GM19438 (cell line): ENCODE measurements around the gene NCKIPSD.
"Not testable (repeated sequence)": the region's sequence is repeated elsewhere in the genome, so short reads cannot be mapped to it uniquely, and the experiment has no call there.

Experiments
- ATAC-seq: cut with Tn5 transposase; IDR thresholded peaks from one replicate; pipeline ENCODE4 v1.9.1; 2021; ENCODE audit warnings: low read depth; ENCODE audit not compliant: unreplicated experiment

Gene NCKIPSD

DNA sequence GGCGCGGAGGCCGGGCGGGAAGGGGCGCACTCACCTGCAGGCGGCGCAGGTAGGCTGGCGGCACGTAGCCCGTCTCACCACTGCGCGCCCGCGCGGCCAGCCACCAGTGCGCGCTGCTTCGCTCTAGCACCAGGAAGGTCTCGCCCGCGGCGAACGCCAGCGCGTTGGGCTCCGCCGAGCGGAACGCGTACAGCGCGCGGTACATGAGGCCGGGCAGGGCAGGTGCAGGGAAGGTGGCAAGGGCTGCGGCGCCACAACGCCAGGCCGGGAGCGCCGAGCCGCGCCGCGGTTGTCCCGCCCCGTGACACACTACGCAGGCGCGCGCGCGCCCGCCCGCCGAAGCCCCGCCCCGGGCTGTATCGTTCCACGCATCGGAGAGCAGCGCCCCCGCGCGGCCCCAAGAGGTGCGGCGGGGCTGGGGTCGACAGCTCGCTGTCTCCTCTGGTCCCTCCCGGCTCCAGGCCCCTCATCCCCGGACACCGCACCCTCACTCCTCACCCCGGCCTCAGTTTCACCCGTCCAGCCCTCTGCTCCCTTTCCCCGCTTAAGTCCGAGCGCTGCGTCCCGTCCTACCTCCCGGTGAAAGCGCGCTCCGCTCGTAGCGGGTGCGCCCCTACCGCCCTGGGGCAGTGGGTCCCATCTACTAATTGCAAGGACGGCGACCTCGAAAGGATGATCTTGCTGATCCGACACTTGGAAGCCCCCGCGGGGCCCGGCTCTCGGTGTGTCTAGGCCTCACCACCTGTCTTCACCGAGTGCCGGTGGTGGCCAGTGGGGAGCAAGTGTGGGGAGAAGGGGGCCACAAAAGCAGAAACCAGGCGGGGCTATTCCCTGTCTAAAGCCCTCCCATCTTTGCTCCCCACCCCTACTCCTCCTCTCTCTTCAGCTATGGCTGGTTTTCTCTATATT lies at the start of gene NCKIPSD:
Gene NCKIPSD (minus strand): TSS at position 313 of the 909 bp plus-strand sequence. CDS start 108 bp downstream, at position 205.
- ATAC-seq, result peak; percentile 67

DNA sequence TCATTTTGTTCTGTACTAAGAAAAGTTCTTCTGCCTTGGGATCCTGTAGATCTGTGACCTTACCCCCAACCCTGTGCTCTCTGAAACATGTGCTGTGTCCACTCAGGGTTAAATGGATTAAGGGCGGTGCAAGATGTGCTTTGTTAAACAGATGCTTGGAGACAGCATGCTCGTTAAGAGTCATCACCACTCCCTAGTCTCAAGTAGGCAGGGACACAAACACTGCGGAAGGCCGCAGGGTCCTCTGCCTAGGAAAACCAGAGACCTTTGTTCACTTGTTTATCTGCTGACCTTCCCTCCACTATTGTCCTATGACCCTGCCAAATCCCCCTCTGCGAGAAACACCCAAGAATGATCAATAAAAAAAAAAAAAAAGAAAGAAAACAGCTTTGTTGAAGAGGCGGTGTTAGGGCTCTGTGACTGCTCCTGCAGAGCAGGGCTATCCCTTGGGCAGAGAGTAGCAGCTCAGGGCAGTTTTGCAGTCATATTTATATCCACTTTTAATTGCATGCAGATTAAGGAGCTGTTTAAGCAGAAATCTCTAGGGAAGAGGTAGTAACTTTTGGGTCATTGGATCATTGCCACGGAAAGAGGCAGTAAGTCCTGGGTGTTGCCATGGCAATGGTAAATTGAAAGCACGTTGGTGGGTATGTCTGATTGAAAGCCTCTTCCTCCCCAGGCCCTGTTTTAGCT lies 49.5 kb upstream of the NCKIPSD start:
- ATAC-seq, result not testable (repeated sequence)

DNA sequence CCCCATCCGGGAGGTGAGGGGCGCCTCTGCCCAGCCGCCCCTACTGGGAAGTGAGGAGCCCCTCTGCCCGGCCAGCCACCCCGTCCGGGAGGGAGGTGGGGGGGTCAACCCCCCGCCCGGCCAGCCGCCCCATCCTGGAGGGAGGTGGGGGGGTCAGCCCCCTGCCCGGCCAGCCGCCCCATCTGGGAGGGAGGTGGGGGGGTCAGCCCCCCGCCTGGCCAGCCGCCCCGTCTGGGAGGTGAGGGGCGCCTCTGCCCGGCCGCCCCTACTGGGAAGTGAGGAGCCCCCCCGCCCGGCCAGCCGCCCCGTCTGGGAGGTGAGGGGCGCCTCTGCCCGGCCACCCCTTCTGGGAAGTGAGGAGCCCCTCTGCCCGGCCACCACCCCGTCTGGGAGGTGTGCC lies 48.8 kb upstream of the NCKIPSD start:
- not testable (repeated sequence) for ATAC-seq

DNA sequence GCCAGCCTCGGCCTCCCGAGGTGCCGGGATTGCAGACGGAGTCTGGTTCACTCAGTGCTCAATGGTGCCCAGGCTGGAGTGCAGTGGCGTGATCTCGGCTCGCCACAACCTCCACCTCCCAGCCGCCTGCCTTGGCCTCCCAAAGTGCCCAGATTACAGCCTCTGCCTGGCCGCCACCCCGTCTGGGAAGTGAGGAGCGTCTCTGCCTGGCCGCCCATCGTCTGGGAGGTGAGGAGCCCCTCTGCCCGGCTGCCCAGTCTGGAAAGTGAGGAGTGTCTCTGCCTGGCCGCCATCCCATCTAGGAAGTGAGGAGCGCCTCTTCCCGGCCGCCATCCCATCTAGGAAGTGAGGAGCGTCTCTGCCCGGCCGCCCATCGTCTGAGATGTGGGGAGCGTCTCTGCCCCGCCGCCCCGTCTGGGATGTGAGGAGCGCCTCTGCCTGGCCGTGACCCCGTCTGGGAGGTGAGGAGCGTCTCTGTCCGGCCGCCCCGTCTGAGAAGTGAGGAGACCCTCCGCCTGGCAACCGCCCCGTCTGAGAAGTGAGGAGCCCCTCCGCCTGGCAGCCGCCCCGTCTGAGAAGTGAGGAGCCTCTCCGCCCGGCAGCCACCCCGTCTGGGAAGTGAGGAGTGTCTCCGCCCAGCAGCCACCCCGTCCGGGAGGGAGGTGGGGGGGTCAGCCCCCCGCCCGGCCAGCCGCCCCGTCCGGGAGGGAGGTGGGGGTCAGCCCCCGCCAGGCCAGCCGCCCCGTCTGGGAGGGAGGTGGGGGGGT lies 48.2 kb upstream of the NCKIPSD start:
- not testable (repeated sequence) for ATAC-seq

DNA sequence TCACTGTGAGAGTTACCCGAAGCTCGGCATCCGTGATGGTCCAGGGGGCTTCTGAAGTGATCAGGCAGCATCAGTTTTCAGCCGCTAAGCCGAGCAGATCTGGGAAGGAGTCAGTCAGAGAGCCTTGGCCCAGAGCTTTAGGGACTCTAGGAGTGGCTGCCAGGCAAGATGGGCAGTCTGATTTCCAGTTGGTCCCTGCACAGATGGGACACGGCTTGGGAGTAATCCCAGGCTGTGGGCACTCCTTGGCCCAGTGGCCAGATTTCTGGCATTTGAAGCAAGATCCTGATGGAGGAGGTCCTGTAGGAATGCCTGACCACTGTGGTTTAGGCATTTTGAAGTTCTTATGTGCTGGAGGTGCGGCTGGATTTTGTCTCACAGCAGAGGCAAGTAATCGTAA lies 41.8 kb upstream of the NCKIPSD start:
- no peak for ATAC-seq

DNA sequence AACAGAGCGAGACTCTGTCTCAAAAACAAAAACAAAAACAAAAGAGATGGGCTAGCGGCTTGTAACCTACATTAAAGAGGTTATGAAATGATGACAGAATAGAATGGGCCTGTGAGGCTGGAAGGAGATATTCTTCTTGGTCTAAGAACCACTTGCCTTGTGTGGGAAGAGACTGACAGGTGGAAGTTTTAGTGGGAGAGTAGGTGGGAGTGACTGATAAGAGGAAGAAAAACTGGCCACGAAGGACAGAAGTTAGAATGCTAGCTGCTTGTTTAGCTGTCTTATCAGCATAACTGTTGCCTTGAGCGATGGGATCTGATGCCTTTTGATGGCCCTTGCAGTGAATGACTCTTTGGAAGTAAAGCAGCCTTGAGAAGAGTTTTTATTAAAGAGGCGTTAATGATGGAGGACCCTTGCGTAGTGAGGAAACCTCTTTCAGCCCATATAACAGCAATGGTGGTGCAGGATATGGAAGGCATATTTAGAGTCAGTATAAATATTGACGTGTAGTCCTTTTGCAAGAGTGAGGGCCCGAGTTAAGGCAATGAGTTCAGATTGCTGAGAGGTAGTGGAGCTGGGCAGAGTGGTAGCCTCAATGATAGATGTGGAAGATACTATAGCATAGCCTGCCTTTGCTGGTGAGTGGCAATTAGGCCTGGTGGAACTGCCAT lies 39.6 kb upstream of the NCKIPSD start:
- ATAC-seq, result not testable (repeated sequence)

DNA sequence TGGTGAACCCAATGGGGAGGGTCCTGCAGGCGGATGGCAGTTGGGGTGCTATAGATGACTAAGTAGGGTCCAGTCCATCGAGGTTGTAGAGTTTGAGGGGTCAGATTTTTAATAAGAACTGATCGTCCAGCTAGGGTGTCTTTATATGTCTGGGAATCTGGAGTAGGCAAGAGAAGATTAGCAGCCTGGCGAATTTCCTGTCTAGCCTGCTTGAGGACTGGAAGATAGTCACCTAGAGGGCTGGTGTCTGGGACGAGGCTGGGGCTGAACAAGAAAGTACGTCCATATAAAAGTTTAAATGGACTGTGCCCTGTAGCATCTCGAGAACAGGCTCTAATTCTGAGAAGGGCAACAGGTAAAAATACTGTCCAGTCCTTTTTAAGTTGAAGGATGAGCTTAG lies 38.0 kb upstream of the NCKIPSD start:
- no peak for ATAC-seq

DNA sequence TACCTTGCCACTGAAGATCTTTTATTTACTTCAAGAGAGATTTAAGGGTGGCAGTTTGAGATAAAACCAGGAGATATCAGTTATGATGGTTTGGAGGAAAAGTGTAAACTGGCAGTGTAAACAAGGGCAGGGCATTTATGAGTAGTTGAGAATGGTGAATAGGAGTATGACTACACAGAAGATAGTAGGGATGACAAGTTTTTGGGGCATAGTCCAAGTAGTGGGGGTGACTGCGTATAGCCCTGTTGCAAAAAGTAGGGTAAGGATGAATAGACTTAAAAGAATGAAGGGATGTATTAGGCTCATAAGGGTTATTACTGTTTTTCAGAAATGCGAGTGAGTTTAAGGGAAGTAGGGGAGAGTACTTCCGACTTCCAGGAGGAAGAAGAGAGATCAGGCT lies 37.6 kb upstream of the NCKIPSD start:
- ATAC-seq, result not testable (repeated sequence)

DNA sequence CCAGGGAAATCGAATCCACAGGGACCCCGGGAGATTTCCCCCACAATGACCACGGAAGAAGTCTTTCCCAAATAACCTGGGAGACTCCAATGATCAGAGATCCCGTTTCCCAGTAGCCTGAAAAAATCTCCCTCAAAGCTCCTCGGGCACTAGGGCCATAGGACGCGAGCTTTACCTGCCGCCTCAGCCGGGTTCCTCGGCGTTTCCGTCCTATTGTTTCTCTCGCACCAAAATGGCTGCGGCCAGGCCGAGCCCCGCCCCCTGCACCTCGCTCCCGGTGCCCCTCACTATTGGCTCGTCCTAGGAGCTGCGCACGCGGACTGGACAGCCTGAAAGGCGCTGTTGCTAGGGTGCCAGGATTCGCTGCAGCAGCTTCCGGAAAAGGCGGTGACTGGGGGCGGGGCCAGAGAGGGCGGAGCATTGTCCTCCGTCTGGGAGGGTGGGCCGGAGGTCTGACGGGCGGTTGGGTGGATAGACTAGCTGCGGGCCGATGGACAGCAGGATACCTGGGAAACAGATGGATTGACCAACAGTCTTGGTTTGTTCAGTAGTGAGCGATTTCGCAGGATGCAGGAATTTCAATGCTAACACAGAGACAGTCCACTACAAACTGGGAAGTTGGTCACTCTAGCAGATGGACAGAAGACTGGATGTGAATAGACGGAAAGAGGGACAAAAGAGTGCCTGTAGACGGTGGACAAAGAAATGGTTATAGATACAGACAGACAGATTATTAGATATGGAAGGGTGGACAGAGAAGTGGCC lies 31.4 kb upstream of the NCKIPSD start, which contains the start of gene IP6K2:
Gene IP6K2 (minus strand): TSS at position 240 of the 765 bp plus-strand sequence. CDS start 21,930 bp downstream, outside the sequence.
- peak; percentile 97 for ATAC-seq

DNA sequence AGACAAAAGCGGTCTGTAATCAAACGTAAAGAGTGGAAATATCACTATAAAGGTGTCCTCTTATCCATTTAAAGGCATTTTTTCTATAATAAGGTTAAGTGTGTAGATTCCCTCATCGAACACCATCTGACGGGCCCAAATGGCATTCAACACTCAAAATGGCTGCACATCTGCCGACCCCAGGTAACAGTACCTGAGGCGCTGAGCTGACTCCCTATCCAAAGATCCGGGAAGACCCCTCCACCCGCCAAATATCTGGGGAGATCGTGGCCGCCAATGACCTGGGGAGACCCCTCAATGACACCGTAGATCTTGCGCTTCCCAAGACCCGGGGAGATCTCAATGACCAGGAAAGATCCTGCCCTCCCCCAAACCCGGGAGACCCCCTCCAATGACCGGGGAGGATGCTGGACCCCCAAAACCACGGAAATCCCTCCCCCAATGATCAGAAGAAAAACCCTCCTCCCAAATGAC lies 30.8 kb upstream of the NCKIPSD start:
- no peak for ATAC-seq

DNA sequence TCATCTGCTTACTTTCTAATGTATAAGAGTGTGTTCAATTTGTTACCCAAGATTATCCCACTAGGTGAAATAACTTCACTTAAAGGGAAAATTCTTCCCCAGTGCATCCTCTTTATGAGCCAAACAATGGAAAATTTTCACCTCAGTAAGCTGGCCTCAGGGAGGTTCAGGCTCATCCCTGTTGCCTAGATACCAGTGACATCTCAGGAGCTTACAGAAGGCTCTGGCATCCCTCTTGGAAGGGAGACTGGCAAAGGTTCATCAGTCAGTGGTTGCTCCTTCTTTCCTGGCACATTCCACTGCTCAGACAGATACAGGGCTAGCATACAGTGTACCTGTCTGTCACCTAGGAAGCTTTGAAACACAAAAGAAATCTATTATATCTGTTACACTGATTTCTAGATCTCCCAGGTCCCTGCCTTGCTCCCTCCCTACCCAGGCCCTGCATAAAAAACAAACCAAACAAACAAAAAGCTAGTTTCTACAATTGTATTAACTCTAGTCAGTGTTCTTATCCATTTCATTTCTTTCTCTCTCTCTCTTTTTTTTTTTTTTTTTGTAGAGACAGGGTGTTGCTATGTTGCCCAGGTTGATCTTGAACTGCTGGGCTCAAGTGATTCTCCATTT lies 29.6 kb upstream of the NCKIPSD start:
- ATAC-seq, result no peak

DNA sequence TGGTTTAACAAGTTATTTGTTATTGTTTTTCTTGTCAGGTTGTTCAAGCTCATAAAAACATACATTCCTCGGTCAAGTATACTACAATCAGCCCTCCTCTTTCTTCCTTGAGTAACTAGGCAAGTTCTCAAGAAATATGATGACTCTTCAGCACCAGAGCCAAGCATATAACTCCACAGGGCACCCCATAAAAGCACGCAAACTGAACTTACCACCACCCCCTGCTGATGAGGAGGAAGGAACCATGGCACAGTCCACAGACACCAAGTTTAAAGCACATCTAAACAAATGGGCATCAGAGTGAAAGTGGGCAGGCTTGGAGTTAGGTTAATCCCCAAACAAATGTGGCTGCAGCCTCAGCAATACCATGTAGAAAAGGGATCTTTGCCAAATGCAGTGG lies 26.0 kb upstream of the NCKIPSD start:
- ATAC-seq, result no peak

DNA sequence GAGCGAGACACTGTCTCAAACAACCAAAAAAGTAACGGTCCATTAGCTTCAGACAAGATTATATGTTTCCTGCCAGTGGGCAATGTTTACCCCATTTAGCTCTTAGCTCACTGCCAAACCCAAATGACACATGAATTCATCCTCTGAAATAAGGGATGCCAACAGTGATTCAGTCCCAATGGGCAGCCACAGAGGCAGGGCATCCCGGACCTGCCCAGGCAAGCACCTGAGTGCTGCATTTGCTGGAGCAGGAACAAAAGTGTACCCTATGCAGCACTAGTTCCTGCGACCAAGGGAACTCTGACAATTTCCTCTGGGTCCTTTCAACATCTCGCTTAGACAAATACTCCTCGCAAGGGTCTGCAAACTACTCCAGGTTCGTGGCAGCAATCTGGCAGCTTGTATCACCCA lies 23.3 kb upstream of the NCKIPSD start:
- ATAC-seq, result no peak

DNA sequence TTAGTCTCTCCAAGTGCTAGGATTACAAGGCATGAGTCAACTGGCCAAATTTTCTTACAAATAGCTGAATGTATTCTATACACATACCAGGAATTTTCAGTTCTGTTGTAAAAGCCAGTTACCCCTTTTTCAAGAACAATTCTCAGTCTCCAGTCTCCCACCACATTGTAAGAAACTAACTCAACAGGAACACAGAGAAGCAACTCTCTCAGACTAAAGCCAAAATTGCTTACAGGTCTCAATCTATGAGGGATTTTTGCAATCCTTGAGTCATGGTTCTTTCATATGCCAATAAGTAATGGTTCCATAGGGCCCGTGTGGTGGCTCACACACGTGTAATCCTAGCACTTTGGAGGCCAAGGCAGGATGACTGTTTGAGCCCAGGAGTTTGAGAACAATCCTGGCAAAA lies 22.8 kb upstream of the NCKIPSD start:
- no peak for ATAC-seq

DNA sequence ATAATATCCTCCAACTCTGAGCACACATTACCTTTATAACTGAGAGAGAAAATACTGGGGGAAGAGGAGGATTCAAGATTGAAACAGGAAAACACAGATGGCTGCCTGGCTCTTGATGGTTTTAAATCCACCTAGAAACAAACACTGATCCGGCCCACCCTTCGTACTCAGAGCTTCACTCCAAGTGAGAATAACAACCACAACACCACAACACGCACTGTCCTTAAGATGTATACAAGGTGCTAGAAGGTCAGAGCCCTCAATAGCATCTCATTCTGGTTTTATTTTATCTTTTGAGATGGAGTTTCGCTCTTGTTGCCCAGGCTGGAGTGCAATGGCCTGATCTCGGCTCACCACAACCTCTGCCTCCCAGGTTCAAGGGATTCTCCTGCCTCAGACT lies 21.4 kb upstream of the NCKIPSD start:
- ATAC-seq, result no peak

DNA sequence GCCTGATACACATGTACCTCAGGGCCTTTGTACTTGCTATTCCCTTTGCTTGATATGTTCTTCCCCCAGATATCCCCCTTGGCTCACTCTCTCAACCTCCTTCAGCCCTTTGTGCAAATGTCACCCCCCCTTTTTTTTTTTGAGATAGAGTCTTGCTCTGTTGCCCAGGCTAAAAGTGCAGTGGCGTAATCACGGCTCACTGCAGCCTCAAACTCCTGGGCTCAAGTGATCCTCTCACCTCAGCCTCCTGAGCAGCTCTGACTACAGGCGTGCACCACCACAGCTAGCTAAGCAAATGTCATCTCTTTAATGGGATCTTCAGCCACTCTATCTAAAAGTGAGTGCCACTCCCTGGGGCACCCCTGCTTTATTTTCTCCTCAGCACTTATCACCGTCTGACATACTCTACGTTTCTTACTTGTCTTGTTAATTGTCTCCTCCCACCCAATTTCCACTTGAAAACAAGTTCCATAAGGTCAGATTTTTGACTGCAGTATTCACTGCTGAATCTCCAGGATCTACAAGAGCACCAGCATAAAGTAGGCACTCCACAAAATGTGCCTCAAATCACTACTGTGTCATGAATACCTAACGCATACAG lies 16.7 kb upstream of the NCKIPSD start:
- ATAC-seq, result no peak

DNA sequence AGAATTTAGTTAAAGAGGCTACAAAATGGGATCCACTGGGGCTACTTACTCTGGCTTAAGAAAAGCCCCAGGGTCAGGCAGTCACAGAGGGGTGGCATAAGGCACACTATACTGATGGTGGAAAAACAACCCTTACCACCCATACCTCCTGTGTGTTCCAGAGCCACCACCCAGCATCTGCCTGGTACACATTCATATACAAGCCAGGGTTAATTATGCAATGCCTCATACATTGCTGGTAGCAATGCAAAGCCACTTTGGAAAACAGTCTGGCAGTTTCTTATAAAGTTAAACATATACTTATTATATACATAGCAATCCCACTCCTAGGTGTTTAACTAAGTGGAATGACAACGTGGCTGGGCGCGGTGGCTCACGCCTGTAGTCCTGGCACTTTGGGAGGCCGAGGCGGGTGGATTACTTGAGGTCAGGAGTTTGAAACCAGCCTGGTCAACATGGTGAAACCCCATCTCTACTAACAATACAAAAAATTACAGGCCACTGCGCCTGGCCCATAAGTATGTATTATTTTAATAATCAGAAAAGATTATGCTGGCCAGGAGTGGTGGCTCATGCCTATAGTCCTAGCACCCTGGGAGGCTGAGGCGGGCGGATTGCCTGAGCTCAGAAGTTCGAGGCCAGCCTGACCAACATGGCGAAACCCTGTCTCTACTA lies 15.2 kb upstream of the NCKIPSD start:
- no peak for ATAC-seq

DNA sequence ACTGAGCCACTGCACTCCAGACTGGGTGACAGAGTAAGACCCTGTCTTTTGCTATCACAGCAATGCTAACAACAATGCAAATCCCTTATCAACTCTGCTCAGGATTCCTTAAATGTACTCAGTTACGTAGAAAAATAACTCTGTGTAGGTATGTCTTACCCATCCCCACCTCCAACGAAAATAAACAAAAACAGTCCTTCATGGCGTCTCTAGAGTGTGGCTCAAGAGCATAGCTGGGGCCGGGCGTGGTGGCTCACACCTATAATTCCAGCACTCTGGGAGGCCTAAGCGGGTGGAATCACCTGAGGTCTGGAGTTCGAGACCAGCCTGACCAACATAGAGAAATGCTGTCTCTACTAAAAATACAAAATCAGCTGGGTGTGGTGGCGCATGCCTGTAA lies 13.2 kb upstream of the NCKIPSD start:
- ATAC-seq, result no peak
